GM21423 (cell line): ENCODE results near the gene CERK.
"Not testable (repeated sequence)": the region's sequence is repeated elsewhere in the genome, so short reads cannot be mapped to it uniquely, and the experiment has no call there.

Experiments used
- ATAC-seq: cut with Tn5 transposase; IDR thresholded peaks from one replicate; pipeline ENCODE4 v1.9.1; 2021; ENCODE audit warnings: mild to moderate bottlenecking, moderate library complexity; ENCODE audit not compliant: unreplicated experiment

The CERK gene

GRCh38 chr22:46734213-46734722, 3.8 kb downstream of the CERK start:
- not testable (repeated sequence) for ATAC-seq

DNA sequence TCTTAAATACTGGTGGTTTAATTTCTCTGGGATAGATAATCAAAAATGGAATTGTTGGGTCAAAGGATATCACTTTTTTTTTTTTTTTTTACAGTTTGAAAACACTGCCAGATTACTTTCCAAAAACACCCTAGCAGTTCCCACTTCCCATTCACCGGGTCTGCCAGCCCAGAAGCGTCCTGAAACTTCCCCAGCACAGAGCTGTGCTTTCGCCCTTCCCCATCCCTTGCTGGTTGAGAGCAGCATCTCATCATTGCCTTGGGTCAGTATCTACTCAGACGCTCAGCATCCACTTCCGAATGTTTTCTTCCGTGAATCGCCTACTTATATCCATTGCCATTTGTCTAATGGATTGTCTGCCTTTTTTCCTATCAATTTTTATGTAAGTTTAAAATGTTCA, 5.5 kb downstream of the CERK start:
- ATAC-seq: no peak

GRCh38 chr22:46732041-46732379, 6.0 kb downstream of the CERK start:
- no peak for ATAC-seq

- no peak for ATAC-seq
These were observed 6.6 kb downstream of the CERK start for GRCh38 chr22:46731246-46732040.

GRCh38 chr22:46730568-46731245, 7.3 kb downstream of the CERK start:
- no peak for ATAC-seq

- ATAC-seq: no peak
These were observed 9.6 kb downstream of the CERK start for GRCh38 chr22:46728470-46728869.

DNA sequence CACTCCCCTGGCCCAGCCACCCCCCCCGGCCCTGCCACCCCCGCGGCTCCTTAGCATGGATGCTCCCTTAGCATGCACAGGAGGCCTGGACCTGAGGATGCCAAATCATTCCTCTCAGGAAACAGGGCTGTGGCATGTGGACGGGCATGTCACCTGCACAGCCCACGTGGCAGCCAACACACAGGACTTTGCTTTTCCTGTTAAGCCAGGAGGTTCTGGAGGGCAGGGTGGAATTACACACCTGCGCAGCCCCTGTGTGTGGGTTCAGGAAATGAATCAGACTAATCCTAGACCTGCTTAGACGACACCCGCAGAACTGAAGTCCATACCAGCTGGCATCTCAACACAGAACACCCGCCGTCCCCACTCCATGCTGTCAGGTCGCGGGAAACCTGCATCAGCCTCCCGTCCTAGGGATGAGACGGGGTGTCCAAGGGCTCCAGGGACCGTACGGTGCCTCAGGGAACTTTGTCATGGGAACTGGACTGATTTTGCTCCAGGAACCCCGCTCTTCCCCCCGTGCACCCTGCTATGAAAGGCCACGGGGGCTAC, 10.2 kb downstream of the CERK start:
- no peak for ATAC-seq

DNA sequence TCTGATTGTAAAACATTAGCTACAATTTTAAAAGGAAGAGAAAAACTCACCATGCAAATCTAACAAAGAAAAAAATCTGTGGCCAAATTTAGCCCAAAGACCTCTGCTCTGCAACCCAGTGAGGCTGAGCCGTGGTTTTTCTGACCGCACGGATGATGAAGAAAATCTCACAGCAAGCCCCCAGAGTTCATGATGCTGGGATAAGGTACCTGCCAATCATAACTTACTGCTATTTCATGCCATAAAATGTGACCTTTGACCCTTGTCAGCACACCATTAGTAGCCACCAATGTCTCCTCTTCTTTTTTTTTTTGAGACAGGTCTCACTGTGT, 11.1 kb downstream of the CERK start:
- no peak for ATAC-seq

- ATAC-seq: no peak
These were observed 11.7 kb downstream of the CERK start for GRCh38 chr22:46726066-46726985.

- ATAC-seq: no peak
These were observed 13.0 kb downstream of the CERK start for GRCh38 chr22:46725096-46725495.

DNA sequence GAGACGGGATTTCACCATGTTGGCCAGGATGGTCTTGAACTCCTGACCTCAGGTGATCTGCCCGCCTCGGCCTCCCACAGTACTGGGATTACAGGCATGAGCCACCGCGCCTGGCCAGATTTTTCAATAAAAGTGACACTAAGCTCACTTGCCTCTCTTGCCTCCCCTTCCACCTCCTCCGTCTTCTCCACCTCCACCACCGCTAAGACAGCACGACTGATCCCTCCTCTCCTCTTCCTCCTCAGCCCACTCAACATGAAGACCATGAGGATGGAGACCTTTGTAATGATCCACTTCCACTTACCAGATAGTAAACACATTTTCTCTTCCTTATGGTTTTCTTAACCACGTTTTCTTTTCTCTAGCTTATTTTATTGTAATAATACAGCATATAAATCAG, 14.2 kb downstream of the CERK start:
- no peak for ATAC-seq

DNA sequence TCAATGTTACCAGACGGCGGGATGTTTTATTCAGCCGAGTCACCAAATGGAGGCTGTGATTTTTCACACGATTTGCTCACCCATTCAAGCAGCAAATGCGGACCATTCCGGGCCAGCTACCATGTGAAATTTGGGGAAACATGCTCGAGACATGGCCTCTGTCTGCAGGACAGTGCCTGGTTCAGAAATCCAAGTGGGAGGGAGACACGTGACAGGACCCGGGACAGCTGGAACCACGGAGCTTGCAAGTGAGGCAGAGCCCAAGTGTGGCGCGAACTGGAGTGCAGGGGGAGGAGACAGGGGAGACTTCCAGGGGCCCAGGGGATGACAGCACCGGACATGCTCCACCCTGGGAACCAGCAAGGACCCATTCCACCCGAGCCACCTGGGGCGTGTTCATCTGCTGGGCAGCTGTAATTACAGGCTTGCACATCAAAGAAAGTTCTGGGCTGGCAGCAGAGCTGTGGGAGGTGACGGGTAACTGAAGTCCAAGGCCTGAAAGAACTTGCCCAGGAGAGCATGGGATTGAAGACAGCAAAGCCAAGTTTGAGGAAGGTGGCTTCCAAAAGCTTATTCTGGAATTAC, 16.5 kb downstream of the CERK start:
- ATAC-seq: no peak

- no peak for ATAC-seq
These were observed 18.1 kb downstream of the CERK start for GRCh38 chr22:46719921-46720320.

- ATAC-seq: no peak
These were observed 23.5 kb downstream of the CERK start for GRCh38 chr22:46714550-46714949.

GRCh38 chr22:46712288-46712687, 25.8 kb downstream of the CERK start:
- ATAC-seq: no peak

- ATAC-seq: no peak
These were observed 27.2 kb downstream of the CERK start for GRCh38 chr22:46710806-46711205.

DNA sequence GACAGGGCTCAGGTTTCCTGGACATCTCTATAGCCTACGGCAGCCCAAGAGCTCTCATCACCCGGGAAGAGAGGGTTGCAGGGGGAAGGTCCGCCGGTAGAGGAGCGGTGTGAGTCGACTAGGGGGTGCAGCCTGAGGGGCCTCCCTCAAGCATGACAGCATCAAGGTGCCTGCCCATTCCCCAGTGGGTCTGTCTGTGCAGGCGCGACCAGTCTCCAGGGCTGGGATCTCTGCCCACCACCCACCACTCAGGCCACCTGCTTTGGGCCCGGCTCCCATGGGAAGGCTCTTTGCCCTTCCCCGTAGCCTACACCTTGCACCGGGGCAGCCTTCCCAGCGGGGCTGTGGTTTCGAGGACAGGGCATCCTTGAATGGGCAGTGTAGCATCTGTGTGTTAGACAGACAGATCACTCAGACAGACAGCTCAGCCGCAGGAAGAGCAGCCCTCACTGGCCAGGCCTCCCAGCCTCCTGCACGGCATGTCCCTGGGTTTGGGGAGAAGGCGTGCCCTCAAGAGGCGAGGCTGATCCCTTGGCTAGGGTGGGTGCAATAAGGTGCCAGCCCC, 29.2 kb downstream of the CERK start:
- no peak for ATAC-seq

- no peak for ATAC-seq
These were observed 30.1 kb downstream of the CERK start for GRCh38 chr22:46707827-46708570.

DNA sequence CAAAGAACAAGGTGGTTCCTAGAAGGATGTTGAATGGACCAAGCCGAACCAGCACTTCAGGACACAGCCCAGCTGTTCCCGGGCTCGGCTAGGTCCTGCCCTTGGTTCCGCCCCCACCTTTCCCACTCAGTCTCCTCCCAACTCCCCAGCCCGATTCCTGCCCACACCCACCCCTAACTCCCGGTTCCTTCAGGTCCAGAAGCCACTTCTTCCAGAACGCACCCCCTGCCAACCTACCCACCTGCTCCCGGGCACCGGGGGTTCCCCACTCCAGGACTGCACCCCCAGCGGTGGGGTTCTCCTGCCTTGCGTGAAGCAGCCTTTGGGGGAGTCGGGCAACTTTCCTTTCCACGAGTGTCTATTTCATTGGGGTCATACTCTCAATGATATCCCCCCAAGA, 30.7 kb downstream of the CERK start:
- no peak for ATAC-seq

GRCh38 chr22:46706060-46706459, 32.0 kb downstream of the CERK start:
- no peak for ATAC-seq
